GM12873 (cell line): Measurements from ENCODE around the gene LBP.

ENCODE experiments used
- CTCF ChIP-seq: IDR thresholded peaks from 2 replicates; pipeline ENCODE4 v1.5.1; 2012; ENCODE audit warnings: low read depth, mild to moderate bottlenecking, moderate library complexity, low read length, control low read depth; ENCODE audit not compliant: insufficient read depth; ENCODE audit errors: missing control alignments

LBP gene

GRCh38 chr20:38321959-38322598, 24.2 kb upstream of the LBP start:
- peak; percentile 54 for TF ChIP-seq CTCF

GRCh38 chr20:38324159-38324558, 22.1 kb upstream of the LBP start:
- no peak for TF ChIP-seq CTCF

GRCh38 chr20:38325167-38325566, 21.1 kb upstream of the LBP start:
- TF ChIP-seq CTCF, result no peak

GRCh38 chr20:38325905-38326304, 20.4 kb upstream of the LBP start:
- no peak for TF ChIP-seq CTCF

- TF ChIP-seq CTCF, result no peak
Measured at GRCh38 chr20:38326309-38326708, 20.0 kb upstream of the LBP start.

- no peak for TF ChIP-seq CTCF
Measured at GRCh38 chr20:38330638-38331037, 15.6 kb upstream of the LBP start.

- no peak for TF ChIP-seq CTCF
Measured at GRCh38 chr20:38331245-38331644, 15.0 kb upstream of the LBP start.

- TF ChIP-seq CTCF, result no peak
Measured at GRCh38 chr20:38331814-38332213, 14.5 kb upstream of the LBP start.
